Neural cell (in vitro differentiated cells): ENCODE results near the gene NECTIN4. TPM values are rescaled to one million over a fixed set of nuclear protein-coding genes. Genes with fewer than 3 reads are reported as not detected.

ENCODE experiments used
- H2AFZ ChIP-seq: fragments of 200-600, 300-800 bp; sonication (generic), shearing (Covaris generic); 2 replicates; pipeline ENCODE4 v1.6.0; 2014; ENCODE audit warnings: low read depth, mild to moderate bottlenecking, antibody characterized with exemption, low read length, moderate library complexity
- H3F3A ChIP-seq: fragments of 200-600 bp; shearing (Covaris generic); 2 replicates; pipeline ENCODE4 v1.6.1; 2016; ENCODE audit warnings: mild to moderate bottlenecking, moderate library complexity, mixed read lengths, antibody characterized with exemption, low read length; ENCODE audit not compliant: insufficient read depth, poor library complexity, severe bottlenecking
- H3K27ac ChIP-seq: fragments of 200-600, 300-800 bp; sonication (generic), shearing (Covaris generic); 2 replicates; pipeline ENCODE4 v1.5.1; 2014; ENCODE audit warnings: mild to moderate bottlenecking, low read length, moderate library complexity
- H3K27me3 ChIP-seq: fragments of 300-800, 200-600 bp; sonication (generic), shearing (Covaris generic); 2 replicates; pipeline ENCODE4 v1.6.0; 2014; ENCODE audit warnings: mild to moderate bottlenecking, low read depth, low read length, moderate library complexity; ENCODE audit not compliant: insufficient read depth
- H3K36me3 ChIP-seq: fragments of 300-800, 200-600 bp; sonication (generic), shearing (Covaris generic); 2 replicates; pipeline ENCODE4 v1.5.1; 2014; ENCODE audit warnings: mild to moderate bottlenecking, antibody characterized with exemption, low read length, moderate library complexity; ENCODE audit not compliant: insufficient read depth
- H3K4me2 ChIP-seq: fragments of 300-800, 200-600 bp; sonication (generic), shearing (Covaris generic); 2 replicates; pipeline ENCODE4 v1.6.0; 2014; ENCODE audit warnings: mild to moderate bottlenecking, low read length
- H3K4me3 ChIP-seq: fragments of 300-800, 200-600 bp; sonication (generic), shearing (Covaris generic); 2 replicates; pipeline ENCODE4 v1.5.1; 2014; ENCODE audit warnings: mild to moderate bottlenecking, low read length, moderate library complexity
- H3K79me2 ChIP-seq: fragments of 200-600 bp; shearing (Covaris generic); replicated peaks from 2 replicates; pipeline ENCODE4 v1.6.0; 2014; ENCODE audit warnings: mild to moderate bottlenecking, low read length, moderate library complexity; ENCODE audit not compliant: insufficient read depth
- H3K9ac ChIP-seq: fragments of 300-800, 200-600 bp; sonication (generic), shearing (Covaris generic); 2 replicates; pipeline ENCODE4 v1.6.1; 2016; ENCODE audit warnings: mild to moderate bottlenecking, low read length, mixed read lengths
- H3K9me2 ChIP-seq: fragments of 200-600 bp; shearing (Covaris generic); 2 replicates; pipeline ENCODE4 v1.6.1; 2016; ENCODE audit warnings: mild to moderate bottlenecking, low read length, mixed read lengths; ENCODE audit not compliant: insufficient read depth
- H3K9me3 ChIP-seq: fragments of 200-600, 300-800 bp; sonication (generic), shearing (Covaris generic); 2 replicates; pipeline ENCODE4 v1.6.1; 2016; ENCODE audit warnings: mild to moderate bottlenecking, mixed run types, low read length, moderate library complexity, mixed read lengths
- H4K20me1 ChIP-seq: fragments of 200-600 bp; shearing (Covaris generic); 2 replicates; pipeline ENCODE4 v1.6.1; 2016; ENCODE audit warnings: mild to moderate bottlenecking, mixed run types; ENCODE audit not compliant: insufficient read depth
- EP300 ChIP-seq: fragments of 450-650 bp; conservative IDR thresholded peaks from 2 replicates; pipeline ENCODE4 v1.6.1; 2014; ENCODE audit warnings: antibody characterized with exemption, mild to moderate bottlenecking, moderate library complexity; ENCODE audit not compliant: poor library complexity, severe bottlenecking
- EZH2 ChIP-seq: fragments of 200-600, 300-800 bp; shearing (Covaris generic), sonication (generic); IDR thresholded peaks from 2 replicates; pipeline ENCODE4 v1.6.1; 2014; ENCODE audit warnings: antibody characterized with exemption, low read length, borderline replicate concordance, mild to moderate bottlenecking; ENCODE audit not compliant: insufficient read depth, poor library complexity, severe bottlenecking
- MXI1 ChIP-seq: fragments of 450-650 bp; conservative IDR thresholded peaks from 2 replicates; pipeline ENCODE4 v1.6.1; 2014; ENCODE audit warnings: antibody characterized with exemption, mild to moderate bottlenecking; ENCODE audit not compliant: poor library complexity, severe bottlenecking
- POLR2AphosphoS5 ChIP-seq: IDR thresholded peaks from 2 replicates; pipeline ENCODE4 v1.6.1; 2012
- RAD21 ChIP-seq: fragments of 450-650 bp; conservative IDR thresholded peaks from 2 replicates; pipeline ENCODE4 v1.6.1; 2014; ENCODE audit warnings: antibody characterized with exemption, mild to moderate bottlenecking, moderate library complexity
- REST ChIP-seq: IDR thresholded peaks from 2 replicates; pipeline ENCODE4 v1.6.1; 2012; ENCODE audit warnings: borderline replicate concordance
- SMC3 ChIP-seq: fragments of 450-650 bp; conservative IDR thresholded peaks from 2 replicates; pipeline ENCODE4 v1.6.1; 2014; ENCODE audit warnings: antibody characterized with exemption, mild to moderate bottlenecking, moderate library complexity; ENCODE audit not compliant: poor library complexity
- TAF1 ChIP-seq: IDR thresholded peaks from 2 replicates; pipeline ENCODE4 v1.6.1; 2012; ENCODE audit warnings: low read depth
- polyA plus RNA-seq: library from polyadenylated mRNA; depleted of rRNA; stranded (reverse); fragments of >200 nt; gene quantifications from 2 replicates; pipeline ENCODE4 v1.2.3, GENCODE V29; 2014
- TF ChIP-seq, protein P1 (sequence below): fragments of 450-650 bp; IDR thresholded peaks from 2 replicates; pipeline ENCODE4 v1.5.1; 2014; ENCODE audit warnings: antibody characterized with exemption, mild to moderate bottlenecking, moderate library complexity; ENCODE audit not compliant: poor library complexity, severe bottlenecking

NECTIN4 gene
- polyA plus RNA-seq, 1 donor from 2014 or later, result not detected

- H3K79me2 ChIP-seq, result peaks cover 34% of the 10 kb centered on the region
- no peak overlapping the region for H3K4me2 ChIP-seq
- H3K9me2 ChIP-seq, result no peaks in the 10 kb centered on the region
- TF ChIP-seq POLR2AphosphoS5, result no peak
- TF ChIP-seq RAD21, result no peak
- TF ChIP-seq TAF1, result no peak
- no peak for TF ChIP-seq EZH2
- H2AFZ ChIP-seq, result no peak overlapping the region
- no peaks in the 10 kb centered on the region for H3K9me3 ChIP-seq
- no peak overlapping the region for H3K4me3 ChIP-seq
- no peak overlapping the region for H3K27ac ChIP-seq
- H4K20me1 ChIP-seq, result no peaks in the 10 kb centered on the region
- no peaks in the 10 kb centered on the region for H3K27me3 ChIP-seq
- no peaks in the 10 kb centered on the region for H3K36me3 ChIP-seq
- H3K9ac ChIP-seq, result no peak overlapping the region
- no peaks in the 10 kb centered on the region for H3F3A ChIP-seq
These were observed 38.3 kb upstream of the NECTIN4 start for GRCh38 chr1:161127649-161128048.

DNA sequence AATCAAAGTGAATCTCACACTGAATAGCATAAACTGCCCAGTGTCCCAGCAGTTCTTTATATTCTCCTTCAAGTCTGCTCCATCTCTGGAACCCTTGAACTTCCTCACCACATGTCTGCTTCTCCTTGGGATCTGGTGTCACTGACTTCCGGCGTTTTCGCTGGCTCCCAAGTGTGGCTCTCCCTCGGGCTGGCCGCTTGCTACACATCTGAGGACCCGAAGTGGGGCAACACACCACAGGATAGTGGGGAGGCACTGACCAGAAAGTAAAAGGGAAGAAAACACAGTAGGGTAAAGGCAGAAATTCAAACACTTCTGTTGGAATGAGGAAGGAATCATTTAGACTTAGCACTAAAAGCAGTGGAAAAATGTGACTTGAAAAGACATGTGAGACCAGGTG, 33.6 kb upstream of the NECTIN4 start:
- no peak for TF ChIP-seq TAF1
- TF ChIP-seq REST, result no peak
- TF ChIP-seq POLR2AphosphoS5, result no peak
- TF ChIP-seq EP300, result no peak
- no peak for TF ChIP-seq EZH2
- TF ChIP-seq, protein P1, sequence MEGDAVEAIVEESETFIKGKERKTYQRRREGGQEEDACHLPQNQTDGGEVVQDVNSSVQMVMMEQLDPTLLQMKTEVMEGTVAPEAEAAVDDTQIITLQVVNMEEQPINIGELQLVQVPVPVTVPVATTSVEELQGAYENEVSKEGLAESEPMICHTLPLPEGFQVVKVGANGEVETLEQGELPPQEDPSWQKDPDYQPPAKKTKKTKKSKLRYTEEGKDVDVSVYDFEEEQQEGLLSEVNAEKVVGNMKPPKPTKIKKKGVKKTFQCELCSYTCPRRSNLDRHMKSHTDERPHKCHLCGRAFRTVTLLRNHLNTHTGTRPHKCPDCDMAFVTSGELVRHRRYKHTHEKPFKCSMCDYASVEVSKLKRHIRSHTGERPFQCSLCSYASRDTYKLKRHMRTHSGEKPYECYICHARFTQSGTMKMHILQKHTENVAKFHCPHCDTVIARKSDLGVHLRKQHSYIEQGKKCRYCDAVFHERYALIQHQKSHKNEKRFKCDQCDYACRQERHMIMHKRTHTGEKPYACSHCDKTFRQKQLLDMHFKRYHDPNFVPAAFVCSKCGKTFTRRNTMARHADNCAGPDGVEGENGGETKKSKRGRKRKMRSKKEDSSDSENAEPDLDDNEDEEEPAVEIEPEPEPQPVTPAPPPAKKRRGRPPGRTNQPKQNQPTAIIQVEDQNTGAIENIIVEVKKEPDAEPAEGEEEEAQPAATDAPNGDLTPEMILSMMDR, result no peak
- no peak for TF ChIP-seq MXI1
- TF ChIP-seq SMC3, result no peak
- TF ChIP-seq RAD21, result no peak
- no peaks in the 10 kb centered on the region for H3K36me3 ChIP-seq
- H3K9me2 ChIP-seq, result no peaks in the 10 kb centered on the region
- no peak overlapping the region for H2AFZ ChIP-seq
- H3K9me3 ChIP-seq, result no peaks in the 10 kb centered on the region
- no peak overlapping the region for H3K4me3 ChIP-seq
- H3K79me2 ChIP-seq, result peaks cover 17% of the 10 kb centered on the region
- H3K9ac ChIP-seq, result no peak overlapping the region
- no peaks in the 10 kb centered on the region for H3F3A ChIP-seq
- H3K27ac ChIP-seq, result no peak overlapping the region
- no peaks in the 10 kb centered on the region for H4K20me1 ChIP-seq
- H3K27me3 ChIP-seq, result no peaks in the 10 kb centered on the region
- H3K4me2 ChIP-seq, result no peak overlapping the region

- Histone ChIP-seq H3F3A (no peaks in the 10 kb centered on the region), H3K9me3 (no peaks in the 10 kb centered on the region), H3K27ac (no peak overlapping the region), H4K20me1 (no peaks in the 10 kb centered on the region), H3K36me3 (no peaks in the 10 kb centered on the region), H3K4me2 (no peak overlapping the region), H3K9ac (no peak overlapping the region), H3K27me3 (no peaks in the 10 kb centered on the region), H3K4me3 (no peak overlapping the region), H3K9me2 (no peaks in the 10 kb centered on the region), H2AFZ (no peak overlapping the region), H3K79me2 (peaks cover 18% of the 10 kb centered on the region)
- TF ChIP-seq SMC3 (no peak), EZH2 (no peak), EP300 (no peak), MXI1 (no peak), RAD21 (no peak), REST (no peak), POLR2AphosphoS5 (no peak), TAF1 (no peak)
- TF ChIP-seq, protein P1, result no peak
These were observed 32.5 kb upstream of the NECTIN4 start for GRCh38 chr1:161121834-161122233.
